RKO (cell line): ENCODE results near the gene TRIM60.
"Not testable (repeated sequence)": the region's sequence is repeated elsewhere in the genome, so short reads cannot be mapped to it uniquely, and the experiment has no call there.

Experiments
- DNase-seq: peaks from one replicate; pipeline ENCODE4 v3.0.0-alpha.2; 2016; ENCODE audit warnings: low spot score

TRIM60 gene

GRCh38 chr4:165031436-165032211 lies at the start of gene TRIM60:
Gene TRIM60 (plus strand): TSS chr4:165031999. CDS start chr4:165040073, 8,074 bp downstream.
- DNase-seq = no peak

GRCh38 chr4:164989471-164989870 lies 42.3 kb upstream of the TRIM60 start:
- no peak for DNase-seq

- not testable (repeated sequence) for DNase-seq
These were observed 41.0 kb upstream of the TRIM60 start for GRCh38 chr4:164990786-164991185.

GRCh38 chr4:164996123-164996522 lies 35.7 kb upstream of the TRIM60 start:
- DNase-seq = not testable (repeated sequence)

- peak; percentile 34 for DNase-seq
These were observed 34.5 kb upstream of the TRIM60 start for GRCh38 chr4:164997324-164997723.

- DNase-seq = no peak
These were observed 33.9 kb upstream of the TRIM60 start for GRCh38 chr4:164997941-164998340.

- not testable (repeated sequence) for DNase-seq
These were observed 33.2 kb upstream of the TRIM60 start for GRCh38 chr4:164998526-164999080.

- DNase-seq = not testable (repeated sequence)
These were observed 29.8 kb upstream of the TRIM60 start for GRCh38 chr4:165001957-165002356.

- no peak for DNase-seq
These were observed 26.4 kb upstream of the TRIM60 start for GRCh38 chr4:165005352-165005925.

- no peak for DNase-seq
These were observed 25.3 kb upstream of the TRIM60 start for GRCh38 chr4:165006456-165006855.

- no peak for DNase-seq
These were observed 24.9 kb upstream of the TRIM60 start for GRCh38 chr4:165006886-165007285.

- no peak for DNase-seq
These were observed 22.1 kb upstream of the TRIM60 start for GRCh38 chr4:165009493-165010227.

GRCh38 chr4:165010487-165010886 lies 21.3 kb upstream of the TRIM60 start:
- no peak for DNase-seq

GRCh38 chr4:165010991-165011390 lies 20.8 kb upstream of the TRIM60 start:
- DNase-seq = no peak

- no peak for DNase-seq
These were observed 20.4 kb upstream of the TRIM60 start for GRCh38 chr4:165011403-165011802.

- DNase-seq = no peak
These were observed 18.1 kb upstream of the TRIM60 start for GRCh38 chr4:165013691-165014090.

- DNase-seq = peak; percentile 43
These were observed 14.8 kb upstream of the TRIM60 start for GRCh38 chr4:165016971-165017370.

GRCh38 chr4:165019995-165020394 lies 11.8 kb upstream of the TRIM60 start:
- DNase-seq = not testable (repeated sequence)

- not testable (repeated sequence) for DNase-seq
These were observed 6.0 kb upstream of the TRIM60 start for GRCh38 chr4:165025782-165026181.

GRCh38 chr4:165027762-165028402 lies 3.9 kb upstream of the TRIM60 start:
- peak; percentile 12 for DNase-seq

- no peak for DNase-seq
These were observed 16.4 kb downstream of the TRIM60 start for GRCh38 chr4:165048170-165048569.

- DNase-seq = no peak
These were observed 20.8 kb downstream of the TRIM60 start for GRCh38 chr4:165052627-165053026.
